HG03175 (cell line): ENCODE measurements around the gene SLC49A4.

ENCODE experiments used
- ATAC-seq: cut with Tn5 transposase; IDR thresholded peaks from one replicate; pipeline ENCODE4 v1.9.1; 2021; ENCODE audit warnings: mild to moderate bottlenecking, moderate library complexity; ENCODE audit not compliant: unreplicated experiment

SLC49A4 gene

DNA sequence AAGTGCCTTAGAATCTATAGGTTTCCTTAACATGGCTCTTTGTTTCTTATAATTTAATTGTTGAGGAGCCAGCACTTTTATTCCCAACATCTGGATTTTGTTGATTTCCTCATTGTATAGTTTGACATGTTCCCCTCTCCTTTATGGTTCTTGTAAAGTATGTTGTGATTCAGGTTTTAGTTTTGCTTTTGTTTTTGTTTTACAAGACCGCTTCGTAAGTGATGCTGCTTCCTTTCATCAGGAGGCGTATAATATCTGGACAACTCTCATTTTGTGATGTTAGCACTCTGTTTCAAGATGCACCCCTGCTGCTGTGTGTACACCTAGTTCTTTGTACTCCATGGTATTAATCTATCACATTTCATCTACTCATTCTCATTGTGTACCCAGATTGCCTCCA is 48.7 kb downstream of the SLC49A4 start:
- ATAC-seq: no peak

DNA sequence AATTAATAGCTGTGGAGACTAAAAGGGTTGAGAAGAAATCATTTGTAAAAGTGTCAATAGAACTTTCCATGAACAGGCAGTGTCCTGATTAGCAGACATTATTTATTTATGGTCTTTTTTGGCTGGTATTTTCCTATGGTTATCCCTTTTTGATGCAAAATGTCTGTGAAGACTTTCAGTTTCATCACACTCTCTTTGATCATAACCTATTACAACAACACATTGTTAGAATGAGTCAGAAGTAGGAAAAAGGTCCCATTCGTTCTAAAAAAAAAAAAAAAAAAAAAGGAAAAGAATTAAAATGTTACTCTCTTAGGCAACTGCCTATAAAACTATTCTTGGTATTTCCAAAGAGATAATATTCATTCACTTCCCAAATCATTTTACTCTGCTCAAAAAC is 62.1 kb downstream of the SLC49A4 start:
- ATAC-seq: no peak

DNA sequence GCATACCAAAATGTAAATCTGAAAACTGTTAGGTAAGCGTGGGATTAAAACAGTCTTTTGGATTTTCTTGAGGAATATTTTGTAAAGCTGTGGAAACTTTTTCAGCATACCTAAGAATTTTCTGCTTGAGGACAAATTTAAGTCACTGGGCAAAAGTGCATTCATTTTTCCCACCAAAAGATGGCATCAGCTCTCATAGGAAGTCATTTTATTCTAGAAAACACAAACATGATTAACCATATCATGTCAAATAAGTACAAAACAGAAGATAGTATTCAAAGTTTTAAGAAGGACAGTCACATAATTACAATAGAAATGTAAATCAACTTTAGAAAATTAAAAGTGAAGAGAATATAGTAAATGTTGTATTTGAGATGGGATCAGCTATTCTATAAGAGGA is 63.5 kb downstream of the SLC49A4 start:
- no peak for ATAC-seq

DNA sequence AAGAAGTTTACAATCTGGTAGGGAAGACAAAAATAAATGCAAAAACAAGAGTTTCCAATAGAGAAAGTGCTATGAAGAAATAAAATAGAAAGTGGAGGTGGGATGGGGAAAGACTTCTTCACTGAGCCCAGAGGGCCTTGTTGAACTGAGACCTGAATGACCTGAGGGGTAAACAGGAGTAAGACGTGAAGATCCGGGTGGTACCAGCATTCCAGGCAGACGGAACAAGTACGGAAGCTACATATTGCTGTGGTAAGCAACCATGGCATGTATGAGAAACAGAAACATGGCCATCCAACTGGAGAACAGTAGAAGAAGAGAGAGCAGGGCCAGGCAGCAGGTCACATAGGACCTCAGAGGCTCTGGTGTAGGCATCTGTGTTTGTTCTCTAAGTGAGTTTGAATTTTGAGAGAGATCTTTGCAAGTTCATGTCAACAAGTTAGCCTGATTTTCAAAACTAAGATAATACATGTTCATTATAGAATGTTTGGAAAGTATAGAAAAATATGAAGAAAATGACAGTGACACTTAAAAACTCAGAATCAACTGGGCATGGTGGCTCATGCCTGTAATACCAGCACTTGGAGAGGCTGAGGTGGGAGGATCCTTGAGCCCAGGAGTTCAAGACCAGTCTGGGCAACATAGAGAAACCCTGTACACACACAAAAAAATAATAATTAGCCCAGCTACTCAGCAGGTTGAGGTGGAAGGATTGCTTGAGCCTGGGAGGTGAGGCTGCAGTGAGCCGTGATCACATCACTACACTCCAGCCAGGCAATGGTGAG is 64.3 kb downstream of the SLC49A4 start:
- ATAC-seq: no peak

DNA sequence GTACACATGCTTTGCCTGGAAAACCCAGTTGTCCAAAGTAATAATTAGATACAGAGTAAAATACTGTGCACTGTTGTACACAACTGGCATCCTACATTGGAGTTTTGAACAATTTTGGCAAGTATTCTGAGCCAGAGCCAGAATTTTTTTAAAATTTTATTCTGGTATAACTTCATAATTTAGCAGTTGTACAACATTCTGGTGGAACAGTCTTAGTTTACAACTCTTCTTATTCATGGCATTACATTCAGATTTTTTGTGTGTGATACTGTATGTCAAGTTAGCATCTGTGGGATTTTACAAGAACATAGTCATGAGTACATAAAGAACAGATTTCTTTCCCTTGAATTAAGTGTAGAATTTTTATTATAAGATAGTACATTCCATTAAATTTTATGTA is 67.5 kb downstream of the SLC49A4 start:
- no peak for ATAC-seq

DNA sequence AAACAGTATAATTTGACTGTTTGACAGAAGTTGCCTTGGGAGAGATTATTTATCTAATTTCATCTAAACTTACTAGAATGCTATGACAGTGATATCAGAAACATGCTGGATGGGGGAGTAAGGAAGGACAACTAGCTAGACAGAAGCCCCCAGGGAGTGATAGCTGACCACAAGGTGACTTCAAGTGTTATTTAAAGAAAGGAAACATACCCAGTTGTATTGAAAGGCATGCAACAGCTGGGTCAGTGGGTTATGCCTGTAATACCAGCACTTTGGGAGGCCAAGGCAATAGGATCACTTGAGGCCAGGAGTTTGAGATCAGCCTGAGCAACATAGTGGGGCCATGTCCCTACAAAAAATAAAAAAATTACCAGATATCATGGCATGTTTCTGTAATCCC is 69.6 kb downstream of the SLC49A4 start:
- ATAC-seq: no peak

DNA sequence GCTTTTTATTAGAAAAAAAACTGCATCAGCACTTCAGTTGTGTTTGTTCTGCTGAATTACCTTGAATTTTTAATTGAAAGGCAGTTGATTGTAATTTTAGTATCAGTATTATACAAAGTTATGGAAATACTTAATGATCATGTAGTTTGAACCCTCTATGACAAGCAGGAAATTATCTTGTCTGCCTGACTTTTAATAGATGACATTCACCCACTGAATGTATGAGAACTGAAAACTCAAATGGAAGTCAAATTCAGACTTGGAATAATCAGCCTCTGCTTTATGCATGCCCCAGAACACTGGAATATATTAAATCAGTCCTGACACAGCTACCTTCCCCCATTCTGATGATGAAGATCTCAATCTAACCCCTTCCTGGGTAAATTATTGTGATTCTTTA is 73.5 kb downstream of the SLC49A4 start:
- ATAC-seq: no peak

DNA sequence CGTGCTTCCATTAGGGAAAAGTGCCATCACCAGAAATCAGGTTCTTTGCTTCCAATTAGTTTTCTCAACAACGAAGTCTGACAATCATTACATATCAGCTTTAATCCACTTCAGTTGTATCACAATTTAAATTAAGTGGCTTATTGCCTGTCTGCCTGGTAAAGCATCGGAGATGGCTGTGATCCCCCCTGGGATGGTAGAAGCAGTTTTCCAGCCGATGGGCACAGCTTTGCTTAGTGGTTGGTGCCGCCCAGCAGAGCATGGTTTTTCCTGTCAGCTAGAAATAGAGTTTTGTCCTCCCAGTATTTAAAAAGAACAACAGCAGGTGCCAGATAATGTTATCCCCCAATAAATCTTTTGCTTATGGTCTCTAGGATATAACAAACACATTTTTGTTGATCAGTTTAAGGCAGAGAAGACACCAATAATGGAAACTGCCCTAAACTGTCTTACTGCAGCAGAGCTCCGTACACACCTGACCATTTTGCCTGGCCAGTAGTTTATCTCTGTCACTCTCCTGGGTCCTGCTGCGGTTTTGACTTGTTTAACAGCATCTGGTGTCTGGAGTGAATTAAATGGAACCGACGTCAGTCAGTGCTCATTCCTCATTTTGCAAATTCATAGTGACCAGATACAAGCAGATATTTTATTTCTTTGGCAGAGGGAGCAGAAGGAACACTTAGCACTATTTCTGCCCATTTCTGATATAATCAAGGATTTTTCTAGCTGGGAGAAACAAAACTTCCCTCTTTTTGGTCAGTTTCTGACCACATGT is 79.1 kb downstream of the SLC49A4 start:
- ATAC-seq: no peak

DNA sequence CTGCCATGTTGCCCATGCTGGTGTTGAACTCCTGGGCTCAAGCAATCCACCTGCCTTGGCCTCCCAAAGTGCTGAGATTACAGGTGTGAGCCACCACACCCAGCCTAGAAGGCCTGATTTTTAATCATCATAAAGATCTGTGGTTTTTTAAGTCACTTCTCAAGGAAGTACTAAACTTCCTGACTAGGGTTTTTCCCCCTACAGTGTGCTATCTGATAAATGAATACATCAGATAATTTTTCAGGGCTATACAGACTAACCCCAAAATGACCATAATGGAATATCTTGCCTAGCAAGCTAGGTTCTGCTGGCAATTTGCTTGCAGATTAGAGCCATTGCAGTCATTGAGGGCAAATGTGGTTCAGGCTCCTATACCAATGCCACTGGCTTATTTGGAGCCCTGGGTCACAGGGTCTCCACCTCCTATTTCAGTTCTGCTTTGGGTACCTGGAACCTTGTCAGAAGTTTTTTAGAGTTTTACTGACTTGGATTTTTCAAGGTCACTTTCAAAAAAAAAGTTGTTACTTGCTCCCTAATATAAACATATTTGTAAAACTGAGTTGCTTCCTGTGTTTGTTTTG is 80.8 kb downstream of the SLC49A4 start:
- no peak for ATAC-seq

DNA sequence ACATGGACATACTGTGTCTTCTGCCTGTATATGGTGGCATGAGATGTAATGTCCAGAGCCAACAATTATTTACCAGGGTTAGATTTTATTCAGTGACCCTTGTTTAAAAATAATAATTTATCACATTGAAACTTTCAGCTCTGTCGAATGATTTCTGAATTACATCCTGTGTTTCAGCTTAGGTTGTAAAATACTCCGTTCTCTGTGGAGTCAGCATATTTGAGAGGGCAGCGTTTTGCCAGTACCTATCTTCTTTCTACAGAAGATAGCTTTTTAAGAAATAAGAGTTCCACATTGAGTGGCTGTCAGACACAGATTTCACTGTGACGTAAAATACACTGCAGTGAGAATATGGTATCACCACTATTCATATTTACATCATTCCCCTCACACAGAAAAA is 85.3 kb downstream of the SLC49A4 start:
- ATAC-seq: no peak

DNA sequence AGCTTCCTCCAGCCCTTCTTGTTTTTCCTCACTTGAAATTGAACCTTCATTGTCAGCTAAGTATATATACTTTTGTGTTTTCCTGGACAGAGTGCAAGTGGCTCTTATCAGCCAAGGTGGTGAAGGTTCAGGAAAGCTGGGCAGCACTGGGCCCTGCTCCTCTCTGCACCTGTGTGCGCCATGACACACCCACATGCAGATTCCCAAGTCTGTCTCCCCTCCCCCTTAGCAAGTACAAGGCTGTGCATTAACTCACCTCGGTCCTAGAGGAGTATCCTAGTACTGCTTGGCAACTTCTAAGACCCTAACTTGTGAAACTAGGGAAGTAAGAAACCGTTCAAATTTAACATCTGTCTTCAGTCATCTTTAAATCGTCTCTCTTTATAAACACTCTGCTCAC is 85.8 kb downstream of the SLC49A4 start:
- no peak for ATAC-seq

DNA sequence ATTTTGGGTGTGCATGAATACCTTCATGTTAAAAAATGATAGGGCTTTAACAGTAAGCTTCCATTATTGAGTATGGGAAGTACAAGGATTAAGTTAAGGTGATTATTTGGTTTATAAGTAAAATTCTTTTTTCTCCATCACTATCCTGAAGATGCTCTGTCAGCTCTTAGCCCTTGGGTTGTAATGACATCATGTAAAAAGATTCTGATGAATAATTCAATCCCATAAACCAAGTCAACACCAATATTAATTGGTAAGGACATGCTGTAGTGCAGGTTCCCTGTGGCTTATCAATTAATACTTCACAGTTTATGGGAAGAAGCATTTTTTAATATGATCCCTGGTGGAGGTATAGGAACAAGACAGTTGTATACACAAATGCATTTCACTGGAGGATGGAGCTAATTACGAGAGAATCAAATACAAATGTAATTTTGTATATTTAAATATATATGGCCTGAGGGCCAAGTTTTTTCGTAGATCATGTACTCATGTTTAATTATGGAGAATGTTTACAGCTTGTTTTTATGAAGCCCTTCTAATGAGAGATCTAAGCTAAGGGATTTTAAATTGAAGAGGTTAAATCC is 87.6 kb downstream of the SLC49A4 start:
- no peak for ATAC-seq

DNA sequence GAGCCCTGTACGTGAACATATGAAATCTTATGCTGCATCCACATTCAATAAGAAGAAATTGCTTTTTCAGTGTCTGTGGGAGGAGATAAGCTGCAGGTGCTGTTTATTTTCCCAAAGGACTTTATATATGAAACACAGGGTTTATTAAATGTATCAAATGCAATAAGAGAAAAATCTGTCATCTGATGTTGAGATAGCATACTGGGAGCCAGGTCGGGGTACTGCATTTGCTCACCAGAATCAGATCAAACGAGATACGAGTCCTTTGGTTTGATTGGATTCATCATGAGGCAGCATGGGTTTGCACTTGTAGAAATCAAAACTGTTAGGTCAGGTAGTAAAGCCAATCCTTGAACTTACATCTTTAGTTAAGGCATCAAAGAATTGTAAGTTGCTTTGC is 91.4 kb downstream of the SLC49A4 start:
- ATAC-seq: no peak

DNA sequence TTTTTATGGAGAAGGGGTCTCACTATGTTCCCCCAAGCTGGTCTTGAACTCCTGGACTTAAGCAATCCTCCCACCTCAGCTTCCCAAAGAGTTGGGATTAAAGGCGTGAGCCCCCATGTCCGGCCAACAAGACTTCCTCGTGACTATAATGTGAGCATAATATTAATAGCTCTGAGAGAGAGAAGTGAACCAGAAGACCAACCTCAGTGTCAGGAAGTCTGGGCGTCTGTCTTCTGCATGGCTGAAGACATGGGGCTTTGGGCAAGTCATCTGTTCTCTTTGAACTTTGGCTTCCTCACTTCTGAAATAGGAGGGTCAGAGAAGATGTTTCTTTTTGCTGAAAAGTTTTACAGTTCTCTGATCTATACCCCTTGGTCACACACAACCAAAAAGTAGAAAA is 92.1 kb downstream of the SLC49A4 start:
- ATAC-seq: no peak

DNA sequence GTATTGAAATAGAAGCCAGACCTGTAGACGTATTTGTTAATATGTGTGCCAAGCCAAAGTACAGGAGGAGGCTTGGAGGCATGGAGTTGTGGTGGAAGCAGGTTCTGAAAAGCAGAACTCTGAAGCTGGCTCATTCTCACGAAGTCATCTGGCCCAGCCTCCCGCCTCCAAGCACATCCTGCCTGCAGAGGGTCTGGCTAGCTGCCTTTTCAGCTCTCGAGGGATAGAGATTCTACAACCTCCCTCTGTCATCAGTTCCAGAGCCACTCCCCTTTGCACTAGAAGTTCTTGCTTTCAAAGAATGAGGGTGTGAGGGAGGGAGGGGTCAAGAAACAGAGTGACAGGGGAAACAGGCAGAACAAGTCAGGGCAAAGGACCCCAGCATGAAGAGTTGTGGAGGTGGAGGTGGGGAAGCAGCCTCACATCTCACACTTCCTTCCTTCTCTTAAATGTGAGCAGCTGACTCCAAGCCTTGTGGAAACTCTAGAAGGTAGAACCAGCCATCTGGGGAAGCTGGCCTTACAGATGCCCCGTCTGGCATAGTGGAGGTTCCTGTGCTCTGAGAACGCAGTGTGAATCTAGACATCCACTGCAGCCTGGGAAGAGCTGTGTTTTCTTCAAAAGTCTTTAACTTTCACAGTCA is 95.3 kb downstream of the SLC49A4 start:
- peak; percentile 49 for ATAC-seq

DNA sequence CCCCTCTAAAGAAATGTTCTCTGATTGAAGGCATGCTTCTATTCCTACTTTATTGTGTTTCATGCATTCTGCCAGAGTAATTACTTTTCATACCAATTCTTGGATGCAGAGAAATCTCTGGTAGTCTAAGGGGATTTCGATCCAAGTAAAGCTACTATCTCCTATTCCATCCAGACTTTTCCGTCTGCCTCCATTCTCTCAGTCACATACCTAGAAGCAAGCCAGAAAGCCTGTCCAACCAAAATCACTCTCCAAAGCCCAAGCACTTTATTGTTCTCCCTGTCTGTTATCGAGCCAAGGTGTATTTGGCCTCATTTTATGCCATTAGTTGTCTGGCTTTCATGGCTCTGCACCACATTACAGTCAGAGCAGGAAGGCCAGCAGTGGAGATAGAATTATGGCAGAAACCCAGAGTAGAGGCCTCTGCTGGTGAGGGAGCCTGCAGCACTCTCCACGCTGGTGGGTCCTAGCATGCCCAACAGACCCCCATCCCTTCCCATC is 95.9 kb downstream of the SLC49A4 start:
- no peak for ATAC-seq

DNA sequence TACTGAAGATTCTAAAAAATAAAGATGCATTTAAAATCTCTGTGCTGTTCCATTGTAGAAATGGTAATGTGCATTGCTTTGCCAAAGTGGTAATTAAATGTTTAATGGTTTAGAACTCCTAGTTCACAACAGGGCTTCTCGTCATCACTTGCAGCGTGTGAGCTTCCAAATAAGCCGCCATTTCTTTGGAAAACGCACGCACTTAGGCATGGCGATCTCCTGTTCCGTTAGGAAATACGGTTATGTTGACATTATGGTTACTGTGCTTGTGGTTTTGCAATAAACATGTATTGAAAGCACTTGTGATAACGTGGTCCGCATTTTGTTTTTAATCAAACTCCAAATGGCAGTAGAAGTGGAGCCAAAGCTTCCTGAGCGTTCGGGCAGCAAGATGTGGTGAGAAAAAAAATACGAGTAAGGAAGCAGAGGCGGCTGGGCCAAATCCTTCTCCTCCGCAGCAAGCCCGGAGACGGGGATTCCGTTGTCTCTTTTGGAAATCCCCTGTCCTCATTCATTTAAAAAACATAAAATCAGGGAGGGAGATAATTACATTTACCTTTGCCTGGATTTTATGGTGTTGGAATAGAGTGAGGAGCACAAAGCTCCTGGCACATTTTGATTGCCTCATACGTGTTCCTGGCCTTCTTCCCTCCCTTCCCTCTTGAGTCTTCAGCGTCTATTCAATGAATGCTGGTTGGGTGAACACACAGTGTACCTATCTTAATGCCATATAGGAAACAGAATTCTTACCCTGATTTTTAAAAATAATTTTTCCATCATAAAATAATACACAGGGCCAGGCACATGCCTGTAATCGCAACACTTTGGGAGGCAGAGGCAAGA is 97.5 kb downstream of the SLC49A4 start:
- ATAC-seq: no peak

DNA sequence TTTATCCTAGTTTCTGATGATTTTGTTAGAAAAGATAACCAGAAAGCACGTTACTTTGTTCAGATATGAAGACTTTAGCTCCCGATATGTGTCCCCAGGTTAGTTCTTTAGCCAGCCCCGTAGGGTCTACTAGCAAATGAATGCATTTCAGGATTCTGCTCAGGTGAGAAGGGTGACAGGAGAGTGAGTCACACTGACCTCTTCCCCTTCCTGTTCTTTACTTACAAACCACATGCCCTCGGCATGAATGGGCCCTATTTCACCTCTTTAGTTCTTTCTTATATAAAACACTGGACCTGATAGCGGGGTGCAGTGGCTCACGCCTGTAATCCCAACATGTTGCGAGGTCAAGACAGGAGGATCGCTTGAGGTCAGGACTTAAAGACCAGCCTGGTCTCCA is 98.4 kb downstream of the SLC49A4 start:
- peak; percentile 55 for ATAC-seq

DNA sequence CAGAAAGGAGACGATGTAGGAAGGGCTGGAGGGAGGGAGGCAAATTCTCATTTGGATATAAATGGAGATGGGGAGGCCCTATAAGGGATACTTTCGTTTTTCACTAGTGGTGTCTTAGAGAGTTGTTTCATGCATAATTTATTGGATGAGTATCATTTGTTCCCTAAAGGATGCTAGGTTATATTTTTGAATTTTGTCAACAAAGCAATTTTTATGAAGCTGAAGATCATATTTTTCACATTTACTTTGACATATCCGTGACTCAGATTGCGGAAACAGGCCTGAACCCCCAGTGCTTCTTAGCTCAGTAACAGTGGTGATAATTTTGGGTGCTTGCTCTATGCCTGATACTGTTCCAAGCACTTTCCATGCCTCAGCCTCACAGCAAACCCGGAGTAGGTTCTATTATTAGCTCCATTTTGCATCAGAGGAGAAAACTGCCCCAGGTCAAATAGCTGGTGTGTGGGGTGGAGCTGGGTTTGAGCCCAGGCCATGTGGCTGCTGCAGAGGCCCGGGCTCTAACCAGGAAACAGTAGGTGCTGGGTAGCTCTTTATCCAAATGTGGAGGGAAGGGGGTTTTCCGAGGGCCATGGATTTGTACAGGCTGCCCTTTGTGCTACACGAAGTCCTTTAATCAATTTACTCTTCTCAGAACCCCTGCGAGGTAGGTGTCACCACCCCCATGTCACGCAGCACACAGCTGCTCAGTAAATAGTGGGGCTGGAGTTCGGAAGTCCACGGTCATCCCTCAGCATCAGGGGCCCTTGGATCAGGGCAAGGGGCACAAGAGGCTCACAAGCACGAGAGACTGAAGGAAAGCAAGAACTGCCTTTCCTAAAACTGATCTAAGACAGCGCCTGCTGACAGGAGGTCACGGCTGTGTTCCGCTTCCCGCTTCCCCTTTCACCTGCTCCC is 99.1 kb downstream of the SLC49A4 start:
- no peak for ATAC-seq
